Activated B cell treated with CpG ODN at 0.5 μM for 24 hours (primary cell): ENCODE data around the gene KCNQ1. TPM values are rescaled to one million over a fixed set of nuclear protein-coding genes. Genes with fewer than 3 reads are reported as not detected.

Source experiments
- ATAC-seq: fragments of 200-7000 bp; cut with Tn5 transposase; one replicate; pipeline ENCODE4 v1.10.0; 2021; ENCODE audit warnings: low read depth, mild to moderate bottlenecking, moderate library complexity
- CTCF ChIA-PET: fragments of 350-600 bp; sonication (Branson Sonifier 250); formaldehyde crosslinking; loops from one replicate; lab custom pipeline; 2021; ENCODE audit warnings: antibody characterized with exemption; lab: Charles Lee
- POLR2A ChIA-PET: fragments of 350-600 bp; sonication (Branson Sonifier 250); formaldehyde crosslinking; loops from one replicate; lab custom pipeline; 2021; ENCODE audit warnings: antibody characterized with exemption; lab: Charles Lee
- DNase-seq: peaks from one replicate; pipeline ENCODE4 v3.0.0; 2022
- H3K27ac Mint-ChIP-seq: one replicate; pipeline ENCODE4 v1.8.0; 2020; ENCODE audit warnings: mixed read lengths
- H3K27me3 Mint-ChIP-seq: one replicate; pipeline ENCODE4 v1.8.0; 2021; ENCODE audit warnings: mixed read lengths
- H3K36me3 Mint-ChIP-seq: one replicate; pipeline ENCODE4 v1.8.0; 2021; ENCODE audit warnings: low read depth, mixed read lengths
- H3K4me1 Mint-ChIP-seq: one replicate; pipeline ENCODE4 v1.8.0; 2021; ENCODE audit warnings: mixed read lengths
- H3K4me3 Mint-ChIP-seq: one replicate; pipeline ENCODE4 v1.8.0; 2020; ENCODE audit warnings: mild to moderate bottlenecking, mixed read lengths
- H3K9me3 Mint-ChIP-seq: one replicate; pipeline ENCODE4 v1.8.0; 2020; ENCODE audit warnings: mixed read lengths
- intact Hi-C: fragments of 100-400 bp; cut with micrococcal nuclease; formaldehyde crosslinking; loops from one replicate; pipeline ENCODE4 v1.15.1; 2024
- total RNA-seq: library from RNA; stranded (reverse); gene quantifications from 2 replicates; pipeline ENCODE4 v1.2.3, GENCODE V29; 2022
- TF ChIP-seq, protein P1 (sequence below): fragments of 200-600 bp; IDR thresholded peaks from one replicate; pipeline ENCODE4 v1.8.0; 2022; ENCODE audit warnings: antibody characterized with exemption, mild to moderate bottlenecking

Gene KCNQ1
- total RNA-seq, 1 donor from 2014 or later: 6.5 TPM

GRCh38 chr11:2447253-2447950, 2.6 kb downstream of the KCNQ1 start:
- DNase-seq (no peak), ATAC-seq (no peak)
- Mint-ChIP-seq H3K36me3 (peaks cover 3% of the 10 kb centered on the region), H3K9me3 (no peaks in the 10 kb centered on the region), H3K27ac (peak overlapping the region; percentile 72), H3K4me3 (peak overlapping the region; percentile 75), H3K4me1 (peaks cover 41% of the 10 kb centered on the region), H3K27me3 (no peaks in the 10 kb centered on the region)
- intact Hi-C loops: loop anchor here (1.0 to 10.0 kb wide), 3 partner anchors 15 to 547 kb away; partner anchors contain the start of gene NAP1L4
- TF ChIP-seq, protein P1, sequence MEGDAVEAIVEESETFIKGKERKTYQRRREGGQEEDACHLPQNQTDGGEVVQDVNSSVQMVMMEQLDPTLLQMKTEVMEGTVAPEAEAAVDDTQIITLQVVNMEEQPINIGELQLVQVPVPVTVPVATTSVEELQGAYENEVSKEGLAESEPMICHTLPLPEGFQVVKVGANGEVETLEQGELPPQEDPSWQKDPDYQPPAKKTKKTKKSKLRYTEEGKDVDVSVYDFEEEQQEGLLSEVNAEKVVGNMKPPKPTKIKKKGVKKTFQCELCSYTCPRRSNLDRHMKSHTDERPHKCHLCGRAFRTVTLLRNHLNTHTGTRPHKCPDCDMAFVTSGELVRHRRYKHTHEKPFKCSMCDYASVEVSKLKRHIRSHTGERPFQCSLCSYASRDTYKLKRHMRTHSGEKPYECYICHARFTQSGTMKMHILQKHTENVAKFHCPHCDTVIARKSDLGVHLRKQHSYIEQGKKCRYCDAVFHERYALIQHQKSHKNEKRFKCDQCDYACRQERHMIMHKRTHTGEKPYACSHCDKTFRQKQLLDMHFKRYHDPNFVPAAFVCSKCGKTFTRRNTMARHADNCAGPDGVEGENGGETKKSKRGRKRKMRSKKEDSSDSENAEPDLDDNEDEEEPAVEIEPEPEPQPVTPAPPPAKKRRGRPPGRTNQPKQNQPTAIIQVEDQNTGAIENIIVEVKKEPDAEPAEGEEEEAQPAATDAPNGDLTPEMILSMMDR: no peak
- CTCF ChIA-PET: interaction anchor here (0.9 kb wide), 1 partner anchor 143 kb away, joined by 3 read pairs; no protein-coding TSS in a partner anchor
- POLR2A ChIA-PET: interaction anchor here (0.7 kb wide), 1 partner anchor 35 kb away, joined by 3 read pairs; no protein-coding TSS in a partner anchor

- POLR2A ChIA-PET: no interaction called here
Measured at GRCh38 chr11:2447951-2448650, 3.3 kb downstream of the KCNQ1 start.

GRCh38 chr11:2448661-2449547, 4.1 kb downstream of the KCNQ1 start:
- TF ChIP-seq, protein P1: no peak
- Mint-ChIP-seq H3K27ac (no peak overlapping the region), H3K9me3 (no peaks in the 10 kb centered on the region), H3K4me1 (peaks cover 38% of the 10 kb centered on the region), H3K27me3 (no peaks in the 10 kb centered on the region), H3K4me3 (no peak overlapping the region), H3K36me3 (peaks cover 12% of the 10 kb centered on the region)
- DNase-seq: no peak
- ChIA-PET CTCF (no interaction called here), POLR2A (no interaction called here)
- ATAC-seq: no peak
- intact Hi-C loops: loop anchor here (10.0 kb wide), 1 partner anchor 546 kb away; the partner anchor contains the start of gene NAP1L4

More at GRCh38 chr11:2447951-2448650, 3.3 kb downstream of the KCNQ1 start:
- intact Hi-C loops: loop anchor here (1.0 to 10.0 kb wide), 3 partner anchors 15 to 547 kb away; partner anchors contain the start of gene NAP1L4
- no peak for DNase-seq
- Mint-ChIP-seq H3K9me3 (no peaks in the 10 kb centered on the region), H3K27me3 (no peaks in the 10 kb centered on the region), H3K4me3 (no peak overlapping the region), H3K36me3 (peaks cover 10% of the 10 kb centered on the region), H3K27ac (no peak overlapping the region), H3K4me1 (peaks cover 41% of the 10 kb centered on the region)
- TF ChIP-seq, protein P1: no peak
- CTCF ChIA-PET: interaction anchor here (0.9 kb wide), 1 partner anchor 143 kb away, joined by 3 read pairs; no protein-coding TSS in a partner anchor
- no peak for ATAC-seq

DNA sequence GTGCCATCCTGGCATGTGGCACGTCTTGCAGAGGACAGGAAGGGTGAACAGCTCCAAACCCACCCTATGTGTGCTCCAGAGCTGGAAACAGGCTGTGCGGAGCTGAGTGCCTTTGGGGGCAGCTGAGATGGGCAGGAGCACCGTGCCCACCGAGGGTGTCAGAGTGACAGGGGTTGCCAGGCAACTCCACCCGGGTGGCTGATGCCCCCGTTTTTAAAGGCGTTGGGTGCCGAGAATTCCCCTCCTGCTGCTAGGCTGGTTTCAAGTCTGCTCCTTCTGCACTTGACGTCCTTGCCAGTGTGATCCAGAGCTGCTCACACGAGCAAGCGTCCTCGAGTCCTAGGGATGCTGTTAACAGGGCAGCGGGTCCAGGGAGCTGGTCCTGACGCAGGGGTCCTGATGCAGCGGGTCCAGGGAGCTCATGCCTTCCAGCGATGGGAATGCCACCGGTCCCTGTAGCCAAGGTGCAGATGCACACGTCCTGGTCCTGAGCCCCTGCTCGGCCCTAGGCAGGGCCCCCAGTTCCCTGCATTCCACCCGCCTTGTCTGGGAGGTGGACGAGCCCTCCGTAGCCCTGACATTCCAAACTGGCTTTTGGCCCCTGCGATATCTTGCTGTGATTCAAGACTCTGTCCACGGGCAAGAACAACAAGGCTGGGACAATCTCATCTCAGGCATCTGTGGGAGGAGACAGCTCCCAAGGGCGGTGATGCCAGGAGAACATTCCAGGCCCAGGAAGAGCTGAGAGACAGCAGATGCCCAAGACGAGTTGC, 4.9 kb downstream of the KCNQ1 start:
- ChIA-PET POLR2A (no interaction called here), CTCF (no interaction called here)
- intact Hi-C loops: loop anchor here (10.0 kb wide), 1 partner anchor 545 kb away; the partner anchor contains the start of gene NAP1L4
- ATAC-seq (no peak), DNase-seq (no peak)
- no peaks in the 10 kb centered on the region for H3K27me3 Mint-ChIP-seq
- no peaks in the 10 kb centered on the region for H3K9me3 Mint-ChIP-seq
- TF ChIP-seq, protein P1: no peak
- peaks cover 12% of the 10 kb centered on the region for H3K36me3 Mint-ChIP-seq
- peaks cover 38% of the 10 kb centered on the region for H3K4me1 Mint-ChIP-seq
- no peak overlapping the region for H3K27ac Mint-ChIP-seq
- no peak overlapping the region for H3K4me3 Mint-ChIP-seq
